Mucosa of gallbladder (tissue), 1 donor: ENCODE data around the gene FARS2. TPM values are rescaled to one million over a fixed set of nuclear protein-coding genes. Genes with fewer than 3 reads are reported as not detected.

Source experiments
- DNase-seq: peaks from one replicate; pipeline ENCODE4 v3.0.0-alpha.2; 2020; ENCODE audit warnings: low spot score
- total RNA-seq: library from RNA; stranded (reverse); gene quantifications from one replicate; pipeline ENCODE4 v1.2.1, GENCODE V29; 2021
- donor health status: DM: no; HTN: no; CAD: no.

Gene FARS2
- total RNA-seq, 1 donor from 2014 or later, result 15.7 TPM

GRCh38 chr6:5287205-5287965, 26.1 kb downstream of the FARS2 start:
- no peak for DNase-seq

- no peak for DNase-seq
Measured at GRCh38 chr6:5287966-5288297, 26.6 kb downstream of the FARS2 start.

DNA sequence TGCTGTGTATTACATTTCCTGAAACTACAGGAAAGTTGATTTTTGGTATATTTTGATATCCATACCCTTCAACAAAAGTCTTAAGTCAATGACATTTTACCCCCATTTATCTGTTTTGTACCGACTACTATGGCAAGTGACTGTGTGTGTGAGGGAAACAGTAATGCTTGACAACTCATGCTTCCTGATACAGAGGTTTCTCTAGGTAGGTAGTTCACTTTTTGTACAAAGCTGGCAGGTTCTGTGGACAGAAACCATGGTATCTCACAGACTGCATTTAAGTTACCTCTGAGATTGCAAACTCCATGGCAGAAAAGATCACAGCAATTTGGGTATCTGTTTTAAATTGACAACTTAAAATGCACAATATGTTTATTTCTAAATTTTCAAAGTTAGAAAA, 28.8 kb downstream of the FARS2 start:
- no peak for DNase-seq

GRCh38 chr6:5290500-5290899, 29.2 kb downstream of the FARS2 start:
- no peak for DNase-seq

DNA sequence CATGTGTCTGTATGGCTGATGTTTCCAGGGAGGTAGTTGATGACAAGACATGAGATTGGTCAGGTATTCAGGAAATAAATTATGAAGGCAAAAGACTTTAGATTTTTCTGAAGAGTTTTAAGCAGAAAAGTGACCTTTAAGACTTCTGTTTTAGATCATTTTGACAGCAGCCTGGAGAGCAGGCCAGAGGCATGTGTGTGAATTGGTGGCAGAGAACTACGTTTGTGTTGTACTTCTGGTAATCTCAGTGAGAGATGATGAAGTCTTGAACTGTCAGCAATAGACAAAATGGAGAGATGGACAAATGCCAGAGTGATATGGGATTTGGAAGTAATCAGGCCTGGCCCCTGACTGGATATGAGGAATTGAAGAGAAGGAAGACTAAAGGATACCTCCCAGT, 30.8 kb downstream of the FARS2 start:
- no peak for DNase-seq

- DNase-seq, result no peak
Measured at GRCh38 chr6:5293692-5294091, 32.4 kb downstream of the FARS2 start.

GRCh38 chr6:5294392-5295211, 33.3 kb downstream of the FARS2 start:
- DNase-seq, result no peak

DNA sequence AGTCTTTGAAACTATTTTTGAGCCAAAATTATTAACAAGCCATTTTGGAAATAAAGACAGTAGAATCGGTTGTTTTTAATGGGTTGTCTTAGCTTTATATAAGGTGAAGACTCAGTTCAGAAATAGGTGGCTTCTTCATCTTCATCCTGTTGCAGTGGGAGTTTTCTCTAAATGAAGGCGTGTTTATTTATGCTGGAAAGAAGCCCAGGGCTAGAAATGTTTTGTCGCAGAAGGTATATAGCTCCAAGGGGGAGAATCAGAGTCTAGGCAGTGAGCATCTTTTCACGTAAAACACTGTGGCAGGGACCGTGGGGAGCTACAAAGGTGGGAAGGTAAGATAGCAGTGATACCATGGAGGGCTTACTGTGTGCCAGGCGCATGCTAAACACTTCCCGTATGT, 34.3 kb downstream of the FARS2 start:
- DNase-seq, result no peak

GRCh38 chr6:5300206-5300764, 39.0 kb downstream of the FARS2 start:
- no peak for DNase-seq

DNA sequence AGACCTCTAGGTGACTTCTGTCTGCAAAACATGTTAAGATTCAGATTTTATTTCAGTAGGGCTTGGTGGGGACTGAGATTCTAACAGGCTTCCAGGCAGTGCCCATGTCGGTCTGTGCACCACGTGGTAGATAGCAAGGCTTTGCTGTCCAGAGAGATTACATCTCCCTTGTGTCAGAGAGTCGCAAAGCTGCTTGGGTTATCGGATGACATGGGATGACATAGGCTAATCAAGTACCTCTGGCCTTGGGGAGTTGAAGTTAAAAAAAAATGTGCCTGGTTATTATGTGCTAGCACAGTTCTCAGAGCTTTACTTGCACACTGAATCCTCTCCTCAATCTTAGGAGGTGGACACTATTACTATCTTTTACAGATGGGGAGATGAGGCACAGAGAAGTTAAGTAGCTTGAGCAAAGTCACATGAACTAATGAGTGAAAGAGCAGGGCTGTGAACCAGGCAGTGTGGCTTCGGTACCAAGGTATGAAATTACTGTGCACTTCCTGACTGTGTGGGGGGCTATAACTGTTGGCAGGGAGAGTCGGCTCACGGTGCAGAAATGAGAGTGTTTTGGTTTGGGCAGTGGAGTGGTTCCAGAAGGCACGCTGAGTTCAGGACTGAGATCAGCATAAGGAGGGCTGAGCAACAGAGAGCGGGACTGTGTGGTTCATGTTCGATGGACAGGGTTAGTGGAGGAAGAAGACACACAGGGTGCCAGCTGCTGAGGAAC, 41.1 kb downstream of the FARS2 start:
- no peak for DNase-seq

DNA sequence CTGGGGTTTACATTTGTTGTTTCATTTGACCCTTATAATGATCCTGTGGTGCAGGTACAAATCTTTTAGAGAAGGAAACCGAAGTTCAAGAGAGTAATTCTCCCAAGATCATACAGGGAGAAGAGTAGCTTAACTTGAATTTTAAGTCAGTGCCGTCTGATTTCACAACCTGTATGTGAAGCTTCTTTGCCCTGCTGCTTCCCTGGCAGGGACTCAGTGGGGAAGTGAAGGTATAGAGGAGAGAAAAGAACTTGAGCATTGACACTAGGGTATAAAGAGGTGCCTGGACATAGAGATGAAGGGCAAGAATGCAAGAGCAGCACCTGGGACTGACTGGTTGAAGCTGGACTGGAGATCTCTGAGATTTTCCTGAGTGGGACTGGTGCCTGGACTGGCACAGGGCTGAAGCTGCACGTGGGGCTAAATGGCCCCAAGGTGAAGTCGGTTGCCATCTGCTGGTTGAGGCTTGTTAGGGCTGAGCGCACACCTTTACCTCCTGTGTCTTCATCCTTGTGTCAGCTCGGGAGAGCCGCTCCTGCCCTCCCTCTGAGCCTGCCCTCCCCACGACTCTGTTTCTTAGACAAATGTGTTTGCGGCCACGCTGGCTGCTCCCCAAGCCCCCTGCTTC, 41.8 kb downstream of the FARS2 start:
- peak; percentile 65 for DNase-seq

DNA sequence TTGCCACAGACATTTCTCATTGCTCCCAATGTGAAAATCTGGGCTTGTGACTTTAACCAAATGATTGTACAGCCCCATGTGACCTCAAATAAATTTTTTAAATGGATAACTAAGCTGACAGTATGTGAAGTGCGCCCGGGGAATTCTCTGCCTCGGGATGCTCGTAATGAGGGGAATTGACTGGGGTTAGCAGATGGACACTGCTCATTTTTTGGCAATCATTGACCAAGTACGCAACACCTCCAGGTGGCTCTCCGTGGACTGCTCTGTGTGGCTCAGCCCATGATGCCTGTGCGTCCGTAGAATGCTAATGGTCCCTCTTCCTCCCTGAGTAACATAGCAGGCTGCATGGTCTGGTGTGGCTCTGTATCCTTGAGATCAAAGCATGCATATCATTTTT, 42.4 kb downstream of the FARS2 start:
- DNase-seq, result no peak

DNA sequence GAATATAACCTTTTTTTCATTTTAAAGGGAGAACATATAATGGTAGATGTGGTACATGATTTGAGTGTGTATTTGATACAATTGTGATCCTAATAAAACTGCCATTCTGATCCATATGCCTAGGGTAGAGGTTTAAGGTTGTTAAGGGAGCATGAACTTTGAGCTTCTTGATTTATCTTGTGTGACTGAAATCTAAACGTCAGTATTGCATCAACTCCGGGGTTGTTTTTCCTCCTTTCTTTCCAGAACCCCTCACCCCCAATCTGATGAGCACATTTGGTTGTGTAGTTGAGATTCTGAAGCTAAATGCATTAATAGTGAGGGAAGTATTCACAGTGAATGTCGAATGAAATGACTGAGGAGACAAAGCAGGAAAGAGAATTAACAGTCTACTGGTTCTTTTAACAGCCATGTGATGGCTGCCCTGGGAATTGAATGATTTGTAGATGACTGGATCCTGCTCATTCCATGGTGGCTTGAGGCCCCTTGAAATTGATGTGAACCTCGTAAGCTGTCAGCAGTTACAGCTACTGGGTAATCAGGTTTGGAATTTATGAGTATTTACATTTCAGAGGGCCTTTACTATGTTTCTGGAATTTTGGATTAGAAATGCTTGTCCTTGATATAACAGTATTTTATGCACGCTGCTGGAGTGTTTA, 44.8 kb downstream of the FARS2 start:
- no peak for DNase-seq

DNA sequence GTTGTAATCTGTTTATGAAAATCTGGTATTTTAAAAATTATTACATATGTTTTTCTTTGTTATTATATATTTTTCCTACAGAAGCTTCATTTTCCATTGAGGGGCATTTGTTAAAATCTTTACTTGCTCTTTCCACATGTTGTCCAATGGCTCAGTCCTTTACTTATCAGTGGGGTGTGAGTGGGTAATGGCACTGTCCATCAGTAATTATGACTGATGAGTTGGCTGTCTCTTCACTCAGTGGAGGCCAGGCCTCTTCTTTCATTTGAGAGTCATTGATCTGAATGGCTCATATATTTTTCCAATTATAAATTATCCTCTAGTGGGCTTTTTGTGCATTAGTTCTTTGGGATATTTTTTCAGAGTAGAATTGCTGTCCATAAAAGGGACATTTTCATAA, 45.7 kb downstream of the FARS2 start:
- DNase-seq, result no peak

DNA sequence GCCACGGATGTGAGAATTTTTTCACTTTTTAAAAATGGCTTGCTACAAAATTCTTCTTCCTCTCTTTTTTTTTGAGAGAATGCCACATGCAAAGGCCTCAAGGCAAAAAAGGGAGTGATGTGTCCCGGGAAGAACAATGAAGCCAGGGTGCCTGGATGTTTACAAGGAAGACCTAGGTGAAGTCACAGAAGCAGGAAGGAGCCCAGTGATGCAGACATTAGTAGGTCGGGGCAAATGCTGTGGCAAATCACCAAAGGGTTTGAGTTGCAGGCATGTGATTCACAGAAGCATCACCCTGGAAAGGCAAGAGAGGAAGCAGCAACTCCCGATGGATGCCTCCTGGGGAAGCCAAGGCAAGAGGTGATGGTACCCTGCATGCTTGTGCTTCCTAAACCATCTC, 46.8 kb downstream of the FARS2 start:
- no peak for DNase-seq

DNA sequence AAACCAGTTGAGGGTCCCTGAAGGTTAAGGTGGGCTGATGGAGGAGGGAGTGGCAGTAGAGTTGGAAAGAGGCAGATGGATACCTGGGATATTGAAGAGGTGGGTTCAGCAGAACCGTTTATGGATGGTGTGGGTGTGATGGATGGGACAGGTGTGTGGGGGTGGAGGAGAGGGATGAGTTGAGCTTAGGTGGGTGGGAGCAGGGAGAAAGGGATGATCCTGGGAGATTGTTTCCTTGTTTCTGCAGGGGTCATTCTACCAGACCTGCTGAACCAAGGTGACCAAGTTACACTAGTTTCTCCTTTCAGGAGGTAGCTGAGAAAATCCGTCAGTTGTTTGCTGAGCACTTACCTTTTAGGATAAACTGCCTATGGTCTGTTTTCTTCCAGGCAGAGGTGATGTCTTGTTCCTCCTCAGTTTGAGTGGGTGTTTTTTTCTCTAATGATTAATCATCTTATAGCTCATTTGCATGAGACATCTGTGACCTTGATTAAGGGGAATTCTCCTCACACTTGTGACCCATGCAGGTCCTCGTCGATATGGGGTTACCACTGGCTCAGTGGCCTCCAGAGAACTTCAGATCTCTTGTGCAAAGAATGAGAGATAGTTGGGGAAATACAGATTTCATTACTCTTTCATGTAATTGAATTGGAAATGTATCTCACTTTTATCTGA, 53.0 kb downstream of the FARS2 start:
- no peak for DNase-seq

DNA sequence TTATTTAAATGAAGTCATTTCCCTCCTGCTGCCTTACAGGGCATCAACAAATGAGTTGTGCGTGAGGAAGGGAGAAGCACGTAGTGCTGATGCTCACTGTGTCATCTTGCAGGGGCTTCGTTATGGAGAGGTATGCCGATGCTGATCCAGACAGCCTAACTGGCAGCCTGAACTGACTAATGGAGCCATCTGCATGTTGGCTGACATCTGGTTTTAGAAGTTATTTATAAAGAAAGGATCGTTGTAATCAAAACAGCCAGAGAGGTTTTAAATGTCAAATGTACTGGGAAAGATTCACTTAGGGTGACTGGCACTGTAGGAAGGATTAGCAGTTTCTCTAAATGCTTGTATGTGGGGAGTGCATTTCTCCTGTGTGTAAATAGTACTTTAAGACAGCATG, 54.6 kb downstream of the FARS2 start:
- DNase-seq, result no peak

DNA sequence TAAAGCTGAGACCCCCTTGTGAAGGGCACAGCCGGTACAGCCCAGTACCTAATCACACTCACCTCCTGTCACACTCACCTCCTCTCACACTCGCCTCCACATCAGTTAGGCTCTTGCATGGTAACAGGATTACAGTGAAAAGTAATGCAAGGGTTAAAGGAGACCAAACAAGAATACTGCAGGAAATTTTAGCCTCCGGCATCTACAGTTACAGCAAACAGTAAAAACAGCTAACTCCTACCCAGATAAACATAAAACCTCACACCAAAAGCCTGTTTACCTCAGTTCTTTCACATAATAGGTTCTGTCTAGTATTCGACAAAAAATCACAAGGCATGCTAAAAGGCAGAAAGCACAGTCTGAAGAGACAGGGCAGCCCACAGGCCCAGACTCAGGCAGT, 55.6 kb downstream of the FARS2 start:
- DNase-seq, result no peak

- DNase-seq, result no peak
Measured at GRCh38 chr6:5318617-5319272, 57.4 kb downstream of the FARS2 start.

DNA sequence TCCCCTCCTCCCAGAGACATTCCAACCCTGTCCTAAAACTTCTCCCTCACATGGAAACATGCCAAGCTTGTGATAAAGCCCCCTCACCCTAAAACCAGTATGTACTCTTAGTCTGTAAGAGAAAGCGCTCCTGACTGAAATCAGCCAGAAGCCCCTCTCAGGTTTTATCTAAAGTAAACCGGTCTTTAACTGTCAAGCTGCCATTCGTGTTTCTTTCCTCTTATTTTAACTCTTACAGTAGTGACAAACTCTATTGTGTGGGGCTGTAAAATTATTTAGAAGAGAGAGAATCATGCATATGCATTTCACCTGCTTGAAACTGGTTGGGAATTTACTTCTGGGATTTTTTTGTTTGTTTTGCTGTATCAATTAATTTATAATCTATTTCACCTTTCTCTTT, 62.7 kb downstream of the FARS2 start:
- DNase-seq, result no peak
